Measurements from ENCODE around the gene RFX7.

RFX7 gene

GRCh38 chr15:56244038-56244810 is 545 bp upstream of the RFX7 start:
- peak; percentile 85 for DNase-seq

DNA sequence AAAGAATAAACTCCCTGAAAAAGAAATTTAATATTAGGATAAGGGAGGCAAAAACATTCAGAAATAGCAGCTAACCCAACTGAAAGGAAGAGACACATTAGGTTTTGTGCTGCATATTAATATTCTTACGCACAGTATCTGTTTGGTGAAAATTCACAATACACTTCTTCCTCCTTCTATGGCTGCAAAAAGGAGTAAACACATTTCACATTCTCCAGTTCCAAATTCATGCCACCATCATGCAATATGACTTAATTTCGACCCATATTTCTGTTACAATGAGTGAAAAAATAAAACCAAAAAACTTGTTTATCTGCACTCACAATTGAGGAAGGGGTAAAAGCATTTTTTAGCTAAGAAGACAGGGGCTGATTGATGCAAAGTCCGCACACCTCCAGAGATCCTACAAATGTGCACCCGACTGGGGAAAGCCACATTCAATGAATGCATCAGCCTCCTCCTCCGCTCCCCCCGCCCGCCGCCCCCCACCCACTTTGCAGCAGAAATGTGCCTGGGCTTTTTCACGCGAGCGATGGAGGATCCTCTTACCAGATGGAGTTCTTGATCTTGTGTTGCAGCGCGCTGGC is 1.0 kb downstream of the RFX7 start:
- no peak for DNase-seq

DNA sequence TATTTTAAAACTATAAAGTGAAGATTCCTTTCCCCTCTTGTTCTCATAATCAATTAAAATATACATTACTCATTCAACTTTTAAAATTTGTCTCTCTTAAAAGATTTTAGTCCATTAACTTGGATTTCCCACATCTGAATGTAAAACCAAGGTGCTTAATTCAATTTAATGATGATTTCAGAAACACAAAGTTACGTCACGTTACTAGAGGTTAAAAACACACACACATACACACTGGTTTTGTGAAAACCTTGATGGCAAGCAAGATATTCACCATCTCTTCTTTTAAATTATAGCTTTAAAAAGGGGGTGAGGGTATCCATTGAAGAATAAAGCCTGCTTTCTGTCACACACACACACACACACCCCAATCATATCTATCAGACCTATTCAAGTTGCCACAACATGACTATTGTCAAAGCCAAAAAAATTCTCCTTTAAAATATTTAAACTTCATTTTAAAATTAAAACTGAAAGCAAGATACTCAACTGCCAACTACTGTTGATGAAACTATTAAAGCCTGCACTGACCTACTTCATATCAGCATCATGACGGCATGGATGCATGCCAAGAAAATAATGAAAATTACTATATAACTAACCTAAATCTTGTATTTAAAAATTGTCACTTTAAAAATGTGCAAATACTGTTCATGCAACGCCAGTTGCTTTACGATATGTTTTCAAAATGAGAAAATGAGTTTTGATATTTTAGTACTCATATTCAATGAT is 2.1 kb downstream of the RFX7 start:
- peak; percentile 53 for DNase-seq

DNA sequence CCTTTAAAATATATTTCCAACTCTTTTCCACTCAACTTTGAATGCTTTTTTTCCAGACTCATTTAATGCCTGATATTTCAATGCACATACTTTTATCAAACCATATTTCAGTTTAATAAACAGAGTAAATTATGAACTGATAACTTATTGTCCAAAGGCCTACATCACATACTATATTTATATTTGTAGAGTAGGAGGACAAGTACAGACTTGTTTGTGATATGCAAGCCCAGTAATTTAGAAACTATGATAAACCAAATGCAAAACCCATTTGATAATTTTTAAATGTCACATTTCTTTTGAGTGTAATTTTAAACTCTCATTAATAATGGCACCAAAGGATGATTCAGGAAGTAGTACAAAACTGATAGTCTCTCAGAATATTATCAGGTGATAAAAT is 3.3 kb downstream of the RFX7 start:
- no peak for DNase-seq

- DNase-seq = no peak
Measured at GRCh38 chr15:56236197-56236596, 7.5 kb downstream of the RFX7 start.

DNA sequence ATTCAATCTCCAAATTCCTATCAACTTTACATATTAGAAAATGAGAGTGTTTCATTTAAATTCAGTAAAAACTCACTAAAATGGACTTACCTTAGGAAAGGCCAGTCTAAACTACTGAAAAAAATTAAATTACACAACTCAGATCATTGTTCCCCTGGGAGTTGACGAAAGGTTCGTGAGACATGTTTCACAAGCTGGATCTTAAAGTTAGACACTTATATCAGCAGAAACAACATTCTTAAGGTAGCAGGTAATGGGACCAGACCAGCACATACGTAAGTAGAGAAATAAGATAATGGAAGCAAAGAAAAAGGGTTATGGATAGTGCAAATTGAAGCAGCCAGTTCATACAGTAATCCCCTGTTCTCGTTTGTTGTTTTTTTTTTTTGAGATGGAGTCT is 8.9 kb downstream of the RFX7 start:
- no peak for DNase-seq

DNA sequence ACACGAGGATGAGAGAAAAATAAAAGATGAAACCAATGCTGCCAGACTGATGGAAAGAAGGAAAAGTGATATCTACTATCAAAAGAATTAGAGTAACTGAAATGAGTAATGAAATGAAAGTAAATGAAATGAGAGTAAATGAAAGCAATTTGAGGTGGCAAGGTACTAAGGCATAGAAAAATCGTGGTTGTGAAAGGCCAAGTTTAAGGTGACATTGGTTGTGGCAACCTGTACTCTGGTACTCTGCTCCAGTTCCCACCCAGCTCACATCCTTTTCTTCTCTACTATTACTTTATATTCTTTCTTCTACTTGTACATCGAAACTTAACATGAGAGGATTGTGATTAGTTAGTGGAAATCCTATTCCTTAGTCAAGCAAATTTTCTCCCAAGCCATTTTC is 10.1 kb downstream of the RFX7 start:
- no peak for DNase-seq

- no peak for DNase-seq
Measured at GRCh38 chr15:56232058-56232457, 11.6 kb downstream of the RFX7 start.

DNA sequence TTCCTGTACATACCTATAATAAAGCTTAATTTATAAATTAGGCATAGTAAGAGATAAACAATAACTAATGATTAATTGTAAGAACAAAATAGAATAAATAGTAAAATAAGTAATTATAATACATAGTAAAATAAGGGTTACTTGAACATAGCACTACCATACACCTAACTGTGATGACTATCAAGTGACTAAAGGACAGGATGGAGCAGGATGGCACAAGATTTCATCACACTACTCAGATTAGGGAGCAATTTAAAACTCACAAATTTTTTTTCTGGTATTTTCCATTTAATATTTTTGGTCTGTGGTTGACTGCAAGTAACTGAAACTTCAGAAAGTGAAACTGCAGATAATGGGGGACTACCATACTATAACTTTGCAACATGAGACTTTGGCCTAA is 14.8 kb downstream of the RFX7 start:
- no peak for DNase-seq

DNA sequence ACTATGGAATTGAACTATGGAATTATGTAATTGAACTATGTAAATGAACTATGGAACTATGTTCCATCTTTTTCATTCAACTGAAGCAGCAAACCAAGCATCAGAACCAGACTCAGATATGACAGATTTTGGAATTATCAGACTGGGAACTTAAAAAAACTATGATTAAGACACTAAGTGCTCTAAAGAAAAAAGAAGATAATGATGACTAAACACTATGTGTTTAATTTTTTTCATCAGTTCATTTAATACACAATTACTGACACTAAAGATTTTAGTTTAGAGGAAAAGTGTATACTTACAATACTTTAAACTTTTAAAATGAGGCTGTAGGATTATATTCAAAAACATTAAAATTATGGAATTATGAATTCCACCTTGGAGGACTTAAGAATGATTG is 15.3 kb downstream of the RFX7 start:
- DNase-seq = no peak

GRCh38 chr15:56227780-56228179 is 15.9 kb downstream of the RFX7 start:
- DNase-seq = no peak

GRCh38 chr15:56227306-56227705 is 16.4 kb downstream of the RFX7 start:
- DNase-seq = no peak

- DNase-seq = no peak
Measured at GRCh38 chr15:56225520-56225919, 18.2 kb downstream of the RFX7 start.

DNA sequence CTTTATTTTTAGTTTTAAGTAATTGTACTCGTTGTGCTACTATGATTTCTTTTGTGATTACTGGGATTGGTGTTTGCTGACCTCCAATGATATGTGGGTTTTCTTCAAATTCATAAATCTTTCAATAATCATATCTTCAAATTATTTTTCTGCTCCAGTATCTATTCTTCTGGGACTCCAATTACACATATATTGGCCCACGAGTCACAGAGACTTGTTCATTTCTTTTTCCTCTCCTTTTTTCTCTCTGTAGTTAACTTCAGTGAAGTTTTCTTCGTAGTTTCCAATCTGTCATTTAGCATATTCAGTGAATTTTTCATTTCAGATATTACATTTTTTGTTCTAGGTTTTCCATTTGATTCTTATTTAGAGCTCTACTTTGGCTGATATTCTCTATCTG is 21.4 kb downstream of the RFX7 start:
- no peak for DNase-seq

DNA sequence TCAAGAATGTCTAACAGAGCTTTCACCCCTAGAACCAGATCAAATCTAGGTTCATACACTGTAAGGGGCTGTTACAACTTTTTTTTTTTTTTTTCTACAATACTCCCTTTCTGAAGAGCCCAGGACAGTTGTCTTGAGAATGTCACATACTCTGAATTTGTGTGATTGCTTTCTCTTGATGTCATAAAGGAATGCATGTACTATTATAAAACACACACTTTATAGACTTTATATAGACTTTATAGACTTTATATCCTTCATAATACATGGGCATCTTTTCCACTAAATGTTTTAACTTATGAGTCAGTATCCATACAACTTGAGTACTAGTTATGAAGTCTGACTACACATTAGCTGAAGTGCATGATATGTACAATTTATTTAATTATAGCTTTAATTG is 26.3 kb downstream of the RFX7 start:
- DNase-seq = no peak

DNA sequence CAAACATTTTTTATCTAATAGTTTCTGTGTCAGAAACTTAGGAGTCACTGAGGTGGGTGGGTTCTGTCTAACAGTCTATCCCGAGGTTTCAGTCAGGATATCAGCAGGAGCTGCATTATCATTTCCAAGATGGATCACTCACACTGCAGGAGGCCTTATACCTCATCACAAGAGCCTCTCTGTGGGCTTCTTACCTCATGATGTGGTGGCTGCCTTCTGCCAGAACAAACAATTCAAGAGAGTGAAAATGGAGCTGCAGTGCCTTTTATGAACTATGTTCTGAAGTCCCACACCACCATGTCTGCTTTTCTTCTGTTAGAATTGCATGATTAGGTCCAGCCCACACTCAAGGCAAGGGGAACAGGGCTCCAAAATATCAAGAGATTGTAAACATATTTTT is 27.9 kb downstream of the RFX7 start:
- no peak for DNase-seq

GRCh38 chr15:56211960-56212550 is 31.6 kb downstream of the RFX7 start:
- no peak for DNase-seq

GRCh38 chr15:56211064-56211463 is 32.6 kb downstream of the RFX7 start:
- DNase-seq = no peak

- no peak for DNase-seq
Measured at GRCh38 chr15:56208641-56209155, 35.0 kb downstream of the RFX7 start.

DNA sequence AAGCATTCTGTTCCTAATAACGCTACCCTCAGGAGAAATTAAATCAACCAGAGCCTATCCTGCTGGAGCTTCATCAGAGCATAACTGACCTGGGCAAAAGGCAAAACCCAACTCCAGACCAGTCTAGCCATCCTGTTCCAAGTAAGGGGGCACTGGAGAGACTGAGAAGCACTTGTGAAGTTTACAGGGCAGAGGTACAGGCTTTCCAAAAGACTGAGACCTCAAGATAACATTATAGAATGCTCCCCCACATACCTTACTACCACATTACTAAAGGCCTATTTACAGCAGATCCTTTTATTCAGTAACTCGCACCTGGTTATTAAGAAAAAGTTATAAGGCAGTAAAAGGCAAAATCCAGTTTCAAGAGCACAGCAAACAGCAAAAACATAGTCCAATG is 35.5 kb downstream of the RFX7 start:
- no peak for DNase-seq

DNA sequence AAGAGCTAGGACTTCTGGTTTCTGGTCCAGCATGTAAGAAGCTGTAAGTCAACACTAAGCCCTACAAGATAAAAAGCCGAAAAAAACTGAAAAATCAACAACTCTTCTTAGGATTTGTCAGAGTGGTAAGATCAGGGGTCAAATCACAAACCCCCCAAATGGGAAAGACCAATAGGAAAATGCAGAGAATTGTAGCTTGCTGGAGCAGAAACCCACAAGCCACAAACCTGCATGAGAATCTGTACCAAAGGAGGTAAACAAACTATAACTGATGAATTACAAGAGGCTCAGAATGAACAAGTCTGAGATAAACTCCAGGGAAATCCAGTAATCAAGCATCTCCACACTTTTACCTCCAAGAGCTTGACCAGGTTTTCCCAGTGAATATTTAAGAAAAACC is 36.0 kb downstream of the RFX7 start:
- no peak for DNase-seq

DNA sequence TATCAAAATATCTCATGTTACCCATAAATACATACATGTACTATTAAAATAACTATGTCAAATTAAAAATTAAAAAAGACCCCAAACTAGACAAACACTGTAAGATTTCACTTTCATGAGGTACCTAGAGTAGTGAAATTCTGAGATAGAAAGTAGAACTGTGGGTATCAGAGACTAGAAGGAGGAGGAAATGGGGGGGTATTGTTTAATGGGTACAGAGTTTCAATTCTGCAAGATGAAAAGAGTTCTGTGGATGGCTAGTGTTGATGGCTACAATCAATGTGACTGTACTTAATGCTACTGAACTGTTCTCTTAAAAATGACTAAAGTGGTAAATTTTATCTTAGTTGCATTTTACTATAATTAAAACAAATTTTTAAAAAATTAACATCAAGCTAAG is 36.6 kb downstream of the RFX7 start:
- no peak for DNase-seq

- no peak for DNase-seq
Measured at GRCh38 chr15:56205061-56205876, 38.4 kb downstream of the RFX7 start.

Data from hematopoietic multipotent progenitor cell treated with erythropoietin and hydrocortisone succinate and interleukin-3 and kit ligand, for 4 days (in vitro differentiated cells).